HG02642 (cell line): Measurements from ENCODE around the gene GLT8D2.

Experiments
- ATAC-seq: cut with Tn5 transposase; IDR thresholded peaks from one replicate; pipeline ENCODE4 v1.9.1; 2021; ENCODE audit warnings: mild to moderate bottlenecking; ENCODE audit not compliant: unreplicated experiment, poor library complexity

GLT8D2 gene

GRCh38 chr12:104049903-104050356, at the start of gene GLT8D2:
GLT8D2 (minus strand) TSS chr12:104050187; CDS start chr12:104019648, 30,539 bp downstream.
- no peak for ATAC-seq

- ATAC-seq: no peak
Observed at GRCh38 chr12:104097954-104098353, 48.0 kb upstream of the GLT8D2 start.

- ATAC-seq: no peak
Observed at GRCh38 chr12:104095289-104095688, 45.3 kb upstream of the GLT8D2 start.

GRCh38 chr12:104094284-104094683, 44.3 kb upstream of the GLT8D2 start:
- ATAC-seq: no peak

GRCh38 chr12:104091136-104091535, 41.1 kb upstream of the GLT8D2 start:
- no peak for ATAC-seq

GRCh38 chr12:104090685-104091084, 40.7 kb upstream of the GLT8D2 start:
- ATAC-seq: no peak

GRCh38 chr12:104083769-104084475, 33.9 kb upstream of the GLT8D2 start:
- peak; percentile 84 for ATAC-seq

- no peak for ATAC-seq
Observed at GRCh38 chr12:104080764-104081163, 30.8 kb upstream of the GLT8D2 start.

GRCh38 chr12:104079024-104079423, 29.0 kb upstream of the GLT8D2 start:
- ATAC-seq: no peak

GRCh38 chr12:104073699-104074098, 23.7 kb upstream of the GLT8D2 start:
- ATAC-seq: no peak

- ATAC-seq: no peak
Observed at GRCh38 chr12:104072099-104072498, 22.1 kb upstream of the GLT8D2 start.

- peak; percentile 9 for ATAC-seq
Observed at GRCh38 chr12:104064842-104065427, 14.9 kb upstream of the GLT8D2 start.

- peak; percentile 90 for ATAC-seq
Observed at GRCh38 chr12:104064031-104064841, 14.2 kb upstream of the GLT8D2 start, which contains the start of gene HCFC2. HCFC2 (plus strand) TSS chr12:104064531; CDS start chr12:104064561, 30 bp downstream.

GRCh38 chr12:104063712-104064030, 13.7 kb upstream of the GLT8D2 start:
- peak; percentile 24 for ATAC-seq

GRCh38 chr12:104060791-104061190, 10.8 kb upstream of the GLT8D2 start:
- no peak for ATAC-seq

GRCh38 chr12:104059963-104060362, 10.0 kb upstream of the GLT8D2 start:
- no peak for ATAC-seq

GRCh38 chr12:104058802-104059201, 8.8 kb upstream of the GLT8D2 start:
- ATAC-seq: no peak

- no peak for ATAC-seq
Observed at GRCh38 chr12:104057771-104058197, 7.8 kb upstream of the GLT8D2 start.

GRCh38 chr12:104056419-104056972, 6.5 kb upstream of the GLT8D2 start:
- no peak for ATAC-seq

- ATAC-seq: no peak
Observed at GRCh38 chr12:104055686-104056388, 5.8 kb upstream of the GLT8D2 start.
